ENCODE measurements around the gene RAPGEF1.

The RAPGEF1 gene

GRCh38 chr9:131631306-131631705 is 108.6 kb downstream of the RAPGEF1 start:
- peak overlapping the region; percentile 24 for H3K27ac Mint-ChIP-seq
- CTCF ChIA-PET = interaction anchor here (1.3 kb wide), 1 partner anchor 109 kb away, joined by 4 read pairs; no protein-coding TSS in a partner anchor

GRCh38 chr9:131630205-131630831 is 109.6 kb downstream of the RAPGEF1 start:
- Mint-ChIP-seq H3K36me3 (peaks cover 51% of the 10 kb centered on the region), H3K27ac (peak overlapping the region; percentile 76), H3K4me3 (no peak overlapping the region), H3K4me1 (peaks cover 44% of the 10 kb centered on the region), H3K27me3 (no peaks in the 10 kb centered on the region), H3K9me3 (no peaks in the 10 kb centered on the region)
- CTCF ChIA-PET = interaction anchor here (0.6 to 1.3 kb wide), 2 partner anchors 39 to 110 kb away, joined by 3 to 4 read pairs; no protein-coding TSS in a partner anchor
- DNase-seq = no peak

More at GRCh38 chr9:131631306-131631705, 108.6 kb downstream of the RAPGEF1 start:
- H3K9me3 Mint-ChIP-seq = no peaks in the 10 kb centered on the region
- peaks cover 52% of the 10 kb centered on the region for H3K4me1 Mint-ChIP-seq
- H3K27me3 Mint-ChIP-seq = no peaks in the 10 kb centered on the region
- DNase-seq = no peak
- no peak overlapping the region for H3K4me3 Mint-ChIP-seq
- peaks cover 43% of the 10 kb centered on the region for H3K36me3 Mint-ChIP-seq

GRCh38 chr9:131629825-131630204 is 110.1 kb downstream of the RAPGEF1 start:
- H3K9me3 Mint-ChIP-seq = no peaks in the 10 kb centered on the region

GRCh38 chr9:131629226-131629500 is 110.7 kb downstream of the RAPGEF1 start:
- Mint-ChIP-seq H3K4me1 (peaks cover 36% of the 10 kb centered on the region), H3K36me3 (peaks cover 51% of the 10 kb centered on the region), H3K9me3 (no peaks in the 10 kb centered on the region), H3K27me3 (no peaks in the 10 kb centered on the region), H3K27ac (peak overlapping the region; percentile 83), H3K4me3 (no peak overlapping the region)
- CTCF ChIA-PET = interaction anchor here (0.9 kb wide), 1 partner anchor 49 kb away, joined by 4 read pairs; no protein-coding TSS in a partner anchor
- no peak for DNase-seq

More at GRCh38 chr9:131629825-131630204, 110.1 kb downstream of the RAPGEF1 start:
- CTCF ChIA-PET = interaction anchor here (0.6 to 0.9 kb wide), 2 partner anchors 39 to 48 kb away, joined by 3 to 4 read pairs; no protein-coding TSS in a partner anchor
- Mint-ChIP-seq H3K27ac (peak overlapping the region; percentile 83), H3K36me3 (peaks cover 52% of the 10 kb centered on the region), H3K4me3 (no peak overlapping the region), H3K27me3 (no peaks in the 10 kb centered on the region), H3K4me1 (peaks cover 39% of the 10 kb centered on the region)
- no peak for DNase-seq

GRCh38 chr9:131628459-131629225 is 111.2 kb downstream of the RAPGEF1 start:
- peak overlapping the region; percentile 83 for H3K27ac Mint-ChIP-seq
- H3K9me3 Mint-ChIP-seq = no peaks in the 10 kb centered on the region
- DNase-seq = no peak
- no peak overlapping the region for H3K4me3 Mint-ChIP-seq
- H3K4me1 Mint-ChIP-seq = peaks cover 35% of the 10 kb centered on the region
- H3K27me3 Mint-ChIP-seq = no peaks in the 10 kb centered on the region
- CTCF ChIA-PET = interaction anchor here (0.9 kb wide), 1 partner anchor 49 kb away, joined by 4 read pairs; no protein-coding TSS in a partner anchor
- H3K36me3 Mint-ChIP-seq = peaks cover 54% of the 10 kb centered on the region

- Mint-ChIP-seq H3K4me1 (peaks cover 29% of the 10 kb centered on the region), H3K27me3 (no peaks in the 10 kb centered on the region), H3K36me3 (peaks cover 55% of the 10 kb centered on the region), H3K4me3 (no peak overlapping the region), H3K27ac (peak overlapping the region; percentile 86), H3K9me3 (no peaks in the 10 kb centered on the region)
- CTCF ChIA-PET = no interaction called here
- DNase-seq = peak; percentile 58
Measured at GRCh38 chr9:131627648-131628458, 112.0 kb downstream of the RAPGEF1 start.

- peak overlapping the region; percentile 86 for H3K27ac Mint-ChIP-seq
- CTCF ChIA-PET = no interaction called here
- no peaks in the 10 kb centered on the region for H3K27me3 Mint-ChIP-seq
- no peak for DNase-seq
- H3K4me1 Mint-ChIP-seq = peaks cover 27% of the 10 kb centered on the region
- peaks cover 53% of the 10 kb centered on the region for H3K36me3 Mint-ChIP-seq
- no peak overlapping the region for H3K4me3 Mint-ChIP-seq
- no peaks in the 10 kb centered on the region for H3K9me3 Mint-ChIP-seq
Measured at GRCh38 chr9:131627326-131627647, 112.6 kb downstream of the RAPGEF1 start.

- Mint-ChIP-seq H3K4me3 (no peak overlapping the region), H3K27me3 (no peaks in the 10 kb centered on the region), H3K4me1 (peaks cover 31% of the 10 kb centered on the region), H3K27ac (peak overlapping the region; percentile 68), H3K36me3 (peaks cover 57% of the 10 kb centered on the region), H3K9me3 (no peaks in the 10 kb centered on the region)
- no peak for DNase-seq
- CTCF ChIA-PET = no interaction called here
Measured at GRCh38 chr9:131625790-131626670, 113.8 kb downstream of the RAPGEF1 start.

- Mint-ChIP-seq H3K27me3 (no peaks in the 10 kb centered on the region), H3K4me3 (no peak overlapping the region), H3K27ac (peak overlapping the region; percentile 33), H3K4me1 (peaks cover 25% of the 10 kb centered on the region), H3K9me3 (no peaks in the 10 kb centered on the region), H3K36me3 (peaks cover 54% of the 10 kb centered on the region)
- DNase-seq = no peak
- CTCF ChIA-PET = interaction anchor here (1.1 to 1.2 kb wide), 2 partner anchors 10 to 106 kb away, joined by 3 to 4 read pairs; no protein-coding TSS in a partner anchor
Measured at GRCh38 chr9:131625508-131625787, 114.4 kb downstream of the RAPGEF1 start.

GRCh38 chr9:131624636-131625507 is 115.0 kb downstream of the RAPGEF1 start:
- Mint-ChIP-seq H3K4me1 (peaks cover 22% of the 10 kb centered on the region), H3K4me3 (no peak overlapping the region), H3K36me3 (peaks cover 57% of the 10 kb centered on the region), H3K27ac (peak overlapping the region; percentile 33), H3K27me3 (no peaks in the 10 kb centered on the region), H3K9me3 (no peaks in the 10 kb centered on the region)
- CTCF ChIA-PET = interaction anchor here (1.1 to 1.4 kb wide), 3 partner anchors 10 to 114 kb away, joined by 3 to 4 read pairs (median 4); no protein-coding TSS in a partner anchor
- no peak for DNase-seq

- H3K27ac Mint-ChIP-seq = peak overlapping the region; percentile 19
- no peaks in the 10 kb centered on the region for H3K9me3 Mint-ChIP-seq
- CTCF ChIA-PET = interaction anchor here (0.6 to 1.4 kb wide), 3 partner anchors 11 to 115 kb away, joined by 4 to 5 read pairs (median 4); no protein-coding TSS in a partner anchor
- peaks cover 64% of the 10 kb centered on the region for H3K36me3 Mint-ChIP-seq
- H3K27me3 Mint-ChIP-seq = no peaks in the 10 kb centered on the region
- H3K4me1 Mint-ChIP-seq = peaks cover 20% of the 10 kb centered on the region
- no peak overlapping the region for H3K4me3 Mint-ChIP-seq
- no peak for DNase-seq
Measured at GRCh38 chr9:131623655-131624330, 116.1 kb downstream of the RAPGEF1 start.

- H3K27me3 Mint-ChIP-seq = no peaks in the 10 kb centered on the region
- CTCF ChIA-PET = interaction anchor here (1.2 kb wide), 1 partner anchor 46 kb away, joined by 3 read pairs; no protein-coding TSS in a partner anchor
- H3K9me3 Mint-ChIP-seq = no peaks in the 10 kb centered on the region
- no peak overlapping the region for H3K27ac Mint-ChIP-seq
- peaks cover 10% of the 10 kb centered on the region for H3K4me1 Mint-ChIP-seq
- H3K4me3 Mint-ChIP-seq = no peak overlapping the region
- DNase-seq = no peak
- H3K36me3 Mint-ChIP-seq = peaks cover 71% of the 10 kb centered on the region
Measured at GRCh38 chr9:131622523-131622922, 117.4 kb downstream of the RAPGEF1 start.

Measured in activated naive CD4-positive, alpha-beta T cell treated with anti-CD3 and anti-CD28 coated beads, Interleukin-2, amount 10 ng/mL, durations not matched to agents 7 days and 5 days (primary cell).